ENCODE data around the gene DLG2.
"Not testable (repeated sequence)": the region's sequence is repeated elsewhere in the genome, so short reads cannot be mapped to it uniquely, and the experiment has no call there.

Gene DLG2

GRCh38 chr11:84313830-84314359 is 1313.2 kb downstream of the DLG2 start:
- FAIRE-seq (no peak), DNase-seq (ENCODE audit: insufficient read length, low spot score) (no peak)
- no peak for TF ChIP-seq POLR2A (IDR thresholded peaks at IDR 0.05; ENCODE audit: low read depth, low read length)
- TF ChIP-seq POU2F2 (IDR thresholded peaks at IDR 0.05; ENCODE audit: low read depth, low read length): no peak

DNA sequence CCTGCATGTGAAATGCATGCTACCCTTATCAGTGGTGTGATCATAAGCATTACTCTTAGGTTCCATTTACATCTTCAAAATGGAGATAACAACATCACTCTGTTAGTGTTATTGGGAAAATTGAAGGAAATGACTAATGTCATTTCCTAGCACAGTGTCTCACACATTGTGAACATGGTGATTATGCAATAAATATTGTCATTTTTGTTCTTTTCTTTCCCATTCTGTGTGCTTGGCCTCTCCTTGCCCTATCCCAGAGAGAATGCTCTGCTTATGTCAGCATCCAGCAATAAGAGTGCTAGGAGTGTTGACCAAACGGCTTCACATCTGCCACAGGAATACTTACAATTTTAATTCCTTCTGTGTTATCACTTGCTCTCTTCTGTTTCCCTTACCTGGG is 1316.9 kb downstream of the DLG2 start:
- TF ChIP-seq PAX5 (IDR thresholded peaks at IDR 0.05; ENCODE audit: insufficient read depth, low read length, severe bottlenecking): no peak
- TF ChIP-seq POU2F2 (IDR thresholded peaks at IDR 0.05; ENCODE audit: low read depth, low read length): no peak
- TF ChIP-seq TAF1 (IDR thresholded peaks at IDR 0.05; ENCODE audit: low read depth, low read length): no peak
- no peak for TF ChIP-seq POLR2AphosphoS5 (IDR thresholded peaks at IDR 0.05; ENCODE audit: low read depth, low read length)
- no peak for TF ChIP-seq POLR2A (IDR thresholded peaks at IDR 0.05; ENCODE audit: low read depth, low read length)
- no peak for TF ChIP-seq SPI1 (IDR thresholded peaks at IDR 0.05; ENCODE audit: low read depth, low read length)
- FAIRE-seq (no peak), DNase-seq (ENCODE audit: insufficient read length, low spot score) (no peak)

DNA sequence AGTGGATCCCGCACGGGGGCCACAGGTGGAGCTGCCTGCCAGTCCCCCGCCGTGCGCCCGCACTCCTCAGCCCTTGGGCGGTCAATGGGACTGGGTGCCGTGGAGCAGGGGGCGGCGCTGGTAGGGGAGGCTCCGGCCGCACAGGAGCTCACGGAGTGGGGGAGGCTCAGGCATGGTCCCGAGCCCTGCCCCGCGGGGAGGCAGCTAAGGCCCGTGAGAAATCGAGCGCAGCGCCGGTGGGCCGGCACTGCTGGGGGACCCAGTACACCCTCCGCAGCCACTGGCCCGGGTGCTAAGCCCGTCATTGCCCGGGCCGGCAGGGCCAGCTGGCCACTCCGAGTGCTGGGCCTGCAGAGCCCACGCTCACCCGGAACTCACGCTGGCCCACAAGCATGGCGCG is 1318.7 kb downstream of the DLG2 start:
- FAIRE-seq; DNase-seq (ENCODE audit: insufficient read length, low spot score): not testable (repeated sequence)

DNA sequence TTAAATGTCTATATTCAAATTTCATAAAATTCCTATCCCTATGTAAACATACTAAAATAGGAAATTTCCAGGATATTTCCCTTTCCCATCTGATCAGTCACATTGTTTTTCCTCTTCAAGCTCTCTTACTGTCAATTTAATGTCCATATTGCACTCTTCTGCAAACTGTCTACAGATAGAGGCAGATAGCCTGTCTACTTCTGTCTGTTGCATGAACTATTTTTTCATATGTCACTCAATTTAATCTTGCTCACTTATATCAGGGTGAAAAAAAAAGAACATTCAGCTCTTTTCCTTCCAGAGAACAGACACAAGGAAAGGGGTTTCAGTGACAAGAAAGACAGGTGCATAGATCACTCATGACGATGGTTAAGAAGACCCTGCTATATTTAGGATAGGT is 1327.1 kb downstream of the DLG2 start:
- no peak for DNase-seq (ENCODE audit: insufficient read length, low spot score)
- TF ChIP-seq SPI1 (IDR thresholded peaks at IDR 0.05; ENCODE audit: low read depth, low read length) (no peak), POLR2A (IDR thresholded peaks at IDR 0.05; ENCODE audit: low read depth, low read length) (no peak), POU2F2 (IDR thresholded peaks at IDR 0.05; ENCODE audit: low read depth, low read length) (no peak), PAX5 (IDR thresholded peaks at IDR 0.05; ENCODE audit: insufficient read depth, low read length, severe bottlenecking) (no peak), POLR2AphosphoS5 (IDR thresholded peaks at IDR 0.05; ENCODE audit: low read depth, low read length) (no peak), TAF1 (IDR thresholded peaks at IDR 0.05; ENCODE audit: low read depth, low read length) (no peak)
- FAIRE-seq: no peak

DNA sequence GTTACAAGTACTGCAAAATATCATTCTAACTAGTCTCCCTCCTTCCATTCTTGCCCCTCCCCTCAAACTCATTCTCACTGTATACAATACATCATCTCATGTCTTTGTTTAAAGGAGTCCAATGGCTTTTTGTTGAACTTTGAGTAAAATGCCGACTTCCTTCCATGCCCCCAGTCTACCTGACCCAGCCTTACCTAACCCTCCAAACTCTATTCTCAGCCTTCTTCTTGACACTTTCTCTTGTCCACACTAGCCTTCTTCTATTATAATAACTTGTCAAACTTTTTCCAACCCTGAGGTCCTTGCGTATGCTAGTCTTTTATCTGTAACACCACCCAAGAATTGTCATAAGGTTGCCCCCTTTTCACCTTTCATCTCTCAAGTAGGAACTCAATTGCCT is 1329.6 kb downstream of the DLG2 start:
- DNase-seq (ENCODE audit: insufficient read length, low spot score) (no peak), FAIRE-seq (no peak)
- TF ChIP-seq POLR2AphosphoS5 (IDR thresholded peaks at IDR 0.05; ENCODE audit: low read depth, low read length) (no peak), SPI1 (IDR thresholded peaks at IDR 0.05; ENCODE audit: low read depth, low read length) (no peak)

GRCh38 chr11:84295815-84296214 is 1331.3 kb downstream of the DLG2 start:
- FAIRE-seq: no peak
- no peak for DNase-seq (ENCODE audit: insufficient read length, low spot score)
- TF ChIP-seq TAF1 (IDR thresholded peaks at IDR 0.05; ENCODE audit: low read depth, low read length) (no peak), SPI1 (IDR thresholded peaks at IDR 0.05; ENCODE audit: low read depth, low read length) (no peak), POLR2AphosphoS5 (IDR thresholded peaks at IDR 0.05; ENCODE audit: low read depth, low read length) (no peak)

DNA sequence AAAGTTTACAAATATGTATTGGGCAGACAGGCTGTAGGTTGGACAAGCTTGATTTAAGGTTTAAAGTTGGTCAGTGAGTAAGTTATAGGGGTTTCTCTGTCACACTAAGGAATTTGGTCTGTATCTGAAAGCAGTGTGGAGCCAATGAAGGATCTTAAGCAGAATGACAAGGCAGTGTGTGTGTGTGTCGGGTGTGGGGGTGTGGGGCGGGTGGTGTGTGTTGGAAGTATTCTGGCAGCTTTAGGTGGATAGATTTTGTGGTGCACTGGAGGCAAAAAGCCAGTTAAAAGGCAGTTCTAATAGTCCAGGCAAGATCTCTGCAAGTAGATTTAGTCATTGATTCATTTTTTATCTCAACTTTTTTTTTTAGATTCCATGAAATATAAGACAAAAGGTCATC is 1334.2 kb downstream of the DLG2 start:
- TF ChIP-seq POLR2A (IDR thresholded peaks at IDR 0.05; ENCODE audit: low read depth, low read length): no peak
- no peak for TF ChIP-seq PAX5 (IDR thresholded peaks at IDR 0.05; ENCODE audit: insufficient read depth, low read length, severe bottlenecking)
- TF ChIP-seq POU2F2 (IDR thresholded peaks at IDR 0.05; ENCODE audit: low read depth, low read length): no peak
- TF ChIP-seq SPI1 (IDR thresholded peaks at IDR 0.05; ENCODE audit: low read depth, low read length): no peak
- FAIRE-seq: no peak
- no peak for DNase-seq (ENCODE audit: insufficient read length, low spot score)

GRCh38 chr11:84292006-84292405 is 1335.1 kb downstream of the DLG2 start:
- no peak for FAIRE-seq
- DNase-seq (ENCODE audit: insufficient read length, low spot score): no peak
- TF ChIP-seq POLR2AphosphoS5 (IDR thresholded peaks at IDR 0.05; ENCODE audit: low read depth, low read length): no peak
- no peak for TF ChIP-seq SPI1 (IDR thresholded peaks at IDR 0.05; ENCODE audit: low read depth, low read length)

DNA sequence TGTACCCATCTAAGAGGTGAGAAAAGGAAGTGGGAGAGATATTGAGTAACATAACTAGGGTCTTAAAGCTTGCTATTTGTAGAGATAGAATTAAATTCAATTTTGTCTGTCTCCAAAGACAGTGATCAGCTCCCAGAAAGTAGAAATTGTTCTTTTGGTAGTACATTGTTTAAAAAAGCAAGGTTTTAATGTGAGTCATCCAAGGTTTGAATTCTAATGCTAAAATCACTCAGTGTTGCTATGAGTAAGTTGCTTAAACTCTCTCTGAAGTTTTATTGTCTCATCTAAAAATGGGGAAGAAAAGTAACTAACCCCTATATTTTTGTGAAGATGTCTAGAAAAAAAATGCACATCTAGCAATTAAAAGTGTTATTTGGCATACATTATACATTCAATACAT is 1336.5 kb downstream of the DLG2 start:
- DNase-seq (ENCODE audit: insufficient read length, low spot score) (no peak), FAIRE-seq (no peak)
- TF ChIP-seq POLR2A (IDR thresholded peaks at IDR 0.05; ENCODE audit: low read depth, low read length): no peak
- TF ChIP-seq PAX5 (IDR thresholded peaks at IDR 0.05; ENCODE audit: insufficient read depth, low read length, severe bottlenecking): no peak
- TF ChIP-seq POLR2AphosphoS5 (IDR thresholded peaks at IDR 0.05; ENCODE audit: low read depth, low read length): no peak
- no peak for TF ChIP-seq SPI1 (IDR thresholded peaks at IDR 0.05; ENCODE audit: low read depth, low read length)
- TF ChIP-seq TAF1 (IDR thresholded peaks at IDR 0.05; ENCODE audit: low read depth, low read length): no peak
- TF ChIP-seq POU2F2 (IDR thresholded peaks at IDR 0.05; ENCODE audit: low read depth, low read length): no peak

DNA sequence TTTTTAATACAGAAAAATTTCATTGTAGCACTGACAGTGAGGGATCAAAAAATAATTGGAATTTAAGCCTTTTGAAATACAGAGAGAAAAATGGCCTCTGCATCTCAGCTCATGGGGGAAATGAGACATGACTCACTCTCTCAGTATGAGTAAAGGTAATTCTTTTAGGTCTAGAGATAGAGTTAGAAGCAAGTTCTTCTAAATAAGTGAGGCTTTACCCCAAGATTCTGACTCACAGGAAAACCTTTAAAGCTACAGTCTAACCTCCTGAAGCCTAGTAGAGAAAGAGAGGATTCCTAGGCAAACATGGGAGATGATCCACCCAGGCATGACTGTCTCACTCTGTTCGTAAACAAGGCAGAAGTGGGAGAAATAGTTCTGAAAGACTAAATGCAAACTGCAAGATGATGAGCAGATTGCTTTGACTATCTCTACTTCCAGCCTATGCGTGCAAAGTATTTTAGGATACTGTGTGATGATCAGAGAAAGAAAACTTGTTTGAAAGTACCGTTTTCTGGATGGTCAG is 1337.7 kb downstream of the DLG2 start:
- peak; percentile 6 for DNase-seq (ENCODE audit: insufficient read length, low spot score)
- peak; percentile 28 for FAIRE-seq
- TF ChIP-seq POLR2AphosphoS5 (IDR thresholded peaks at IDR 0.05; ENCODE audit: low read depth, low read length) (no peak), SPI1 (IDR thresholded peaks at IDR 0.05; ENCODE audit: low read depth, low read length) (peak; percentile 81)

DNA sequence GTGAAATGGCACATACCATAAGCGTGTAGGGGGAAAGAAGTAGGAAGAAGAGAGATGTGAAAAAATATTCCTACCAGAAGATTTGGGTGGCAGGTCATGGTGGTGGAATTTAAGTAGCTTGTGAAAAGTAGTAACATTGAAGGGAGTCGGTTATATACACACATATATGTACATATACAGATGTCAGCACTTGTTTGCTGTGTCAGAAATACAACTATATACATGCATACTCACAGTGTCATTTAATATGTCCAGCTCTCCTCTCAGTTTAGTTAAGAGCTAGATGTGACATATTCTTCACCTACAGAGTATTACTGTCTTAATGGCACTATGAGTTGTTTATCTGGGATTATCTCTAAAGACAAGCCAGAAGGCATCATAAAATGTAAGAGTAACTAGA is 1353.6 kb downstream of the DLG2 start:
- no peak for FAIRE-seq
- no peak for DNase-seq (ENCODE audit: insufficient read length, low spot score)
- TF ChIP-seq SPI1 (IDR thresholded peaks at IDR 0.05; ENCODE audit: low read depth, low read length) (no peak), PAX5 (IDR thresholded peaks at IDR 0.05; ENCODE audit: insufficient read depth, low read length, severe bottlenecking) (no peak), POU2F2 (IDR thresholded peaks at IDR 0.05; ENCODE audit: low read depth, low read length) (no peak), TAF1 (IDR thresholded peaks at IDR 0.05; ENCODE audit: low read depth, low read length) (no peak), POLR2AphosphoS5 (IDR thresholded peaks at IDR 0.05; ENCODE audit: low read depth, low read length) (no peak), POLR2A (IDR thresholded peaks at IDR 0.05; ENCODE audit: low read depth, low read length) (no peak)

Data from GM12891 (cell line).